Right lobe of liver (tissue), 6 donors: ENCODE measurements around the gene ANKRD44. TPM values are rescaled to one million over a fixed set of nuclear protein-coding genes. Genes with fewer than 3 reads are reported as not detected.

Source experiments
- ATAC-seq, 4 donors: fragments of 200-7000 bp; cut with Tn5 transposase; one replicate each; pipeline ENCODE4 v1.9.1; 2020; ENCODE audit warnings: mild to moderate bottlenecking in 4 of 4, moderate library complexity in 4 of 4
- DNase-seq, 3 donors: peaks; one replicate each; pipeline ENCODE4 v3.0.0-alpha.2; 2020
- H3K27ac ChIP-seq, 3 donors: fragments of 200-600 bp; one replicate each; pipeline ENCODE4 v1.8.0; 2022
- H3K27me3 ChIP-seq, 2 donors: fragments of 200-600 bp; one replicate each; pipeline ENCODE4 v1.8.0; 2022
- H3K36me3 ChIP-seq, 4 donors: fragments of 200-600 bp; sonication (generic) in 1 of 4; one replicate each; pipeline versions ENCODE4 v1.5.1 to v1.8.0; 2017 to 2022; ENCODE audit warnings: control low read depth in 1 of 4
- H3K4me1 ChIP-seq, 4 donors: fragments of 200-600 bp; sonication (generic) in 1 of 4; one replicate each; pipeline versions ENCODE4 v1.5.1 to v1.8.0; 2017 to 2022; ENCODE audit warnings: control low read depth in 1 of 4
- H3K4me3 ChIP-seq, 3 donors: fragments of 200-600 bp; one replicate each; pipeline ENCODE4 v1.8.0; 2022
- H3K9me3 ChIP-seq, 4 donors: fragments of 200-600 bp; sonication (generic) in 1 of 4; one replicate each; pipeline versions ENCODE4 v1.5.1 to v1.8.0; 2017 to 2022; ENCODE audit warnings: control low read depth in 1 of 4
- CTCF ChIP-seq, 4 donors: fragments of 200-600 bp in 3 of 4; fragments of 450-650 bp in 1 of 4; IDR thresholded peaks; one replicate each; pipeline versions ENCODE4 v1.5.1 to v1.8.0; 2016 to 2022; ENCODE audit warnings: antibody characterized with exemption in 4 of 4, mild to moderate bottlenecking in 2 of 4
- POLR2A ChIP-seq: fragments of 450-650 bp; IDR thresholded peaks from one replicate; pipeline ENCODE4 v1.6.1; 2017; ENCODE audit warnings: antibody characterized with exemption, mild to moderate bottlenecking
- WGBS: methylation state at CpG from one replicate; pipeline ENCODE4 v1.1.6; 2018; ENCODE audit warnings: low coverage, low lambda C conversion rate; ENCODE audit not compliant: insufficient coverage; ENCODE audit errors: missing lambda C conversion rate; 5-methylcytosine and 5-hydroxymethylcytosine counted together
- intact Hi-C, 2 donors: fragments of 100-400 bp; cut with DNase I; formaldehyde crosslinking; loops; one replicate each; pipeline versions ENCODE4 v1.11.2 to v1.14.1; 2022
- total RNA-seq, 6 experiments: library from RNA; depleted of rRNA in 2 of 6; stranded (reverse); fragments of >200 nt in 2 of 6; fragmentation: NEBNext Ultra II Directional in 3 of 6; extraction: Animal tissue kit (Norgen Biotek cat#: 25700) in 3 of 6; gene quantifications; one replicate each; pipeline versions ENCODE4 v1.1.0 to v1.2.4, GENCODE V29; 2016 to 2023
- donor health status: DM: no; HTN: yes; CAD: no.
- donor health status: DM: no; HTN: no; CAD: no.
- donor health status: DM: no; HTN: no; CAD: no.
- donor health status: DM: no; HTN: yes; CAD: no.
- donor health status: DM: no; HTN: yes; CAD: no.

ANKRD44 gene
- total RNA-seq, 6 experiments from 2014 or later = 7.9 to 19.5 (median 13.3) TPM

- no peak for TF ChIP-seq CTCF (IDR thresholded peaks at IDR 0.05)
- no peak for TF ChIP-seq POLR2A
- no peaks in the 10 kb centered on the region for H3K4me1 ChIP-seq
- DNase-seq (no peak), ATAC-seq (no peak)
- H3K4me3 ChIP-seq = no peak overlapping the region
- 88% methylated on average over 6 of the region's 6 CpGs for WGBS
- intact Hi-C loops = no loop called here
- no peak overlapping the region for H3K27ac ChIP-seq
- no peaks in the 10 kb centered on the region for H3K27me3 ChIP-seq
- H3K36me3 ChIP-seq = peaks cover 0 to 3% (median 0%) of the 10 kb centered on the region in 4 donors
- H3K9me3 ChIP-seq = no peaks in the 10 kb centered on the region
Measured at GRCh38 chr2:197079832-197080555, 230.6 kb downstream of the ANKRD44 start.

- intact Hi-C loops = no loop called here
- Histone ChIP-seq H3K36me3 (peaks cover 0 to 3% (median 0%) of the 10 kb centered on the region in 4 donors), H3K27me3 (no peaks in the 10 kb centered on the region), H3K9me3 (no peaks in the 10 kb centered on the region), H3K4me3 (no peak overlapping the region), H3K27ac (no peak overlapping the region), H3K4me1 (peaks cover 0 to 2% (median 0%) of the 10 kb centered on the region in 4 donors)
- 94% methylated on average over 2 of the region's 3 CpGs for WGBS
- ATAC-seq (no peak), DNase-seq (no peak)
- no peak for TF ChIP-seq CTCF (IDR thresholded peaks at IDR 0.05)
- no peak for TF ChIP-seq POLR2A
Measured at GRCh38 chr2:197079414-197079813, 231.2 kb downstream of the ANKRD44 start.

GRCh38 chr2:197078535-197078934 is 232.0 kb downstream of the ANKRD44 start:
- Histone ChIP-seq H3K4me1 (peaks cover 0 to 11% (median 0%) of the 10 kb centered on the region in 4 donors), H3K27me3 (no peaks in the 10 kb centered on the region), H3K27ac (no peak overlapping the region), H3K9me3 (no peaks in the 10 kb centered on the region), H3K4me3 (no peak overlapping the region), H3K36me3 (peaks cover 0 to 3% (median 0%) of the 10 kb centered on the region in 4 donors)
- no peak for TF ChIP-seq POLR2A
- TF ChIP-seq CTCF (IDR thresholded peaks at IDR 0.05) = no peak
- intact Hi-C loops = no loop called here
- no peak for ATAC-seq
- DNase-seq = no peak
- WGBS = 81% methylated on average over 3 of the region's 4 CpGs

- DNase-seq = no peak
- no peaks in the 10 kb centered on the region for H3K27me3 ChIP-seq
- H3K9me3 ChIP-seq = no peaks in the 10 kb centered on the region
- whole genome bisulfite sequencing = 53% methylated on average over 2 of the region's 2 CpGs
- no peak for ATAC-seq
- intact Hi-C loops = no loop called here
- H3K36me3 ChIP-seq = peaks cover 0 to 3% (median 0%) of the 10 kb centered on the region in 4 donors
- no peak overlapping the region for H3K27ac ChIP-seq
- H3K4me1 ChIP-seq = peaks cover 0 to 13% (median 0%) of the 10 kb centered on the region in 4 donors
- no peak for TF ChIP-seq CTCF (IDR thresholded peaks at IDR 0.05)
- no peak for TF ChIP-seq POLR2A
- H3K4me3 ChIP-seq = no peak overlapping the region
Measured at GRCh38 chr2:197077336-197077735, 233.2 kb downstream of the ANKRD44 start.
